Activated CD4-positive, alpha-beta T cell treated with anti-CD3 and anti-CD28 coated beads for 24 hours (primary cell): ENCODE results near the gene BMPR1B.
"Not testable (repeated sequence)": the region's sequence is repeated elsewhere in the genome, so short reads cannot be mapped to it uniquely, and the experiment has no call there.

Source experiments
- DNase-seq, 2 donors: peaks; one replicate each; pipeline ENCODE4 v3.0.0-alpha.2; 2020; ENCODE audit warnings: low read depth in 2 of 2

Gene BMPR1B

GRCh38 chr4:94833394-94833793 is 75.6 kb downstream of the BMPR1B start:
- DNase-seq, result no peak

GRCh38 chr4:94834501-94834900 is 76.7 kb downstream of the BMPR1B start:
- no peak for DNase-seq

- not testable (repeated sequence) for DNase-seq
Observed at GRCh38 chr4:94841166-94841863, 83.6 kb downstream of the BMPR1B start.

- no peak for DNase-seq
Observed at GRCh38 chr4:94841864-94842221, 84.1 kb downstream of the BMPR1B start.

GRCh38 chr4:94843216-94843615 is 85.5 kb downstream of the BMPR1B start:
- no peak for DNase-seq

- no peak for DNase-seq
Observed at GRCh38 chr4:94848326-94848725, 90.6 kb downstream of the BMPR1B start.

GRCh38 chr4:94849901-94850300 is 92.1 kb downstream of the BMPR1B start:
- no peak for DNase-seq

- DNase-seq, result no peak
Observed at GRCh38 chr4:94852616-94853015, 94.9 kb downstream of the BMPR1B start.

- DNase-seq, result no peak
Observed at GRCh38 chr4:94856030-94856429, 98.3 kb downstream of the BMPR1B start.

GRCh38 chr4:94870146-94870545 is 112.4 kb downstream of the BMPR1B start:
- DNase-seq, result no peak

- DNase-seq, result no peak
Observed at GRCh38 chr4:94871644-94872305, 114.0 kb downstream of the BMPR1B start.

GRCh38 chr4:94877973-94878372 is 120.2 kb downstream of the BMPR1B start:
- no peak for DNase-seq

- DNase-seq, result no peak
Observed at GRCh38 chr4:94880956-94881355, 123.2 kb downstream of the BMPR1B start.

- no peak for DNase-seq
Observed at GRCh38 chr4:94882756-94883155, 125.0 kb downstream of the BMPR1B start.

- no peak for DNase-seq
Observed at GRCh38 chr4:94887027-94887426, 129.3 kb downstream of the BMPR1B start.

GRCh38 chr4:94889523-94889922 is 131.8 kb downstream of the BMPR1B start:
- DNase-seq, result no peak

- DNase-seq, result no peak
Observed at GRCh38 chr4:94889946-94890345, 132.2 kb downstream of the BMPR1B start.

- no peak for DNase-seq
Observed at GRCh38 chr4:94890579-94890978, 132.8 kb downstream of the BMPR1B start.

- DNase-seq, result no peak
Observed at GRCh38 chr4:94892051-94892450, 134.3 kb downstream of the BMPR1B start.

GRCh38 chr4:94895081-94895480 is 137.3 kb downstream of the BMPR1B start:
- no peak for DNase-seq

- DNase-seq, result no peak
Observed at GRCh38 chr4:94897023-94897422, 139.3 kb downstream of the BMPR1B start.

- DNase-seq, result no peak
Observed at GRCh38 chr4:94905511-94905910, 147.8 kb downstream of the BMPR1B start.

GRCh38 chr4:94909645-94910044 is 151.9 kb downstream of the BMPR1B start:
- no peak for DNase-seq

GRCh38 chr4:94911106-94911505 is 153.4 kb downstream of the BMPR1B start:
- no peak for DNase-seq
